Right lung (tissue), 5 donors: ENCODE measurements around the gene ANKRD12. TPM values are rescaled to one million over a fixed set of nuclear protein-coding genes. Genes with fewer than 3 reads are reported as not detected.

ENCODE experiments used
- polyA plus RNA-seq, 5 donors: library from polyadenylated mRNA; unstranded; fragments of 120-200 nt; gene quantifications; one replicate each; pipeline versions ENCODE4 v1.2.1 to v1.2.3, GENCODE V29; 2013; ENCODE audit warnings: inconsistent platforms in 1 of 5, low replicate concordance in 1 of 5; ENCODE audit not compliant: insufficient read length in 5 of 5, insufficient read depth in 1 of 5

The ANKRD12 gene
- polyA plus RNA-seq, 5 donors, result 14.3 to 35.4 (median 32.7) TPM

Other genes with a start within 250 kb of the ANKRD12 start
- 100 to 1,000 TPM in 3 of 5 donors, 10 to 100 TPM in 2; 87.4 to 122 (median 101) TPM for gene NDUFV2, start 34.1 kb upstream of the ANKRD12 start, polyA plus RNA-seq
- gene TWSG1, start 198.0 kb downstream of the ANKRD12 start, polyA plus RNA-seq, result 10 to 100 TPM; 60.2 to 99.0 (median 70.5) TPM